Rectal smooth muscle tissue (tissue), 1 donor: ENCODE data around the gene DLG1.
"Not testable (repeated sequence)": the region's sequence is repeated elsewhere in the genome, so short reads cannot be mapped to it uniquely, and the experiment has no call there.

Experiments
- H3K27ac ChIP-seq: one replicate; pipeline ENCODE4 v1.7.0; 2013; ENCODE audit warnings: low read depth, low read length, inconsistent platforms
- H3K27me3 ChIP-seq: one replicate; pipeline ENCODE4 v1.7.0; 2013; ENCODE audit warnings: low read length; ENCODE audit not compliant: control insufficient read depth, insufficient read depth
- H3K36me3 ChIP-seq: one replicate; pipeline ENCODE4 v1.7.0; 2013; ENCODE audit warnings: low read length; ENCODE audit not compliant: control insufficient read depth, insufficient read depth
- H3K4me1 ChIP-seq: one replicate; pipeline ENCODE4 v1.7.0; 2013; ENCODE audit warnings: low read length; ENCODE audit not compliant: control insufficient read depth, insufficient read depth
- H3K4me3 ChIP-seq: one replicate; pipeline ENCODE4 v1.7.0; 2013; ENCODE audit warnings: low read length
- H3K9ac ChIP-seq: one replicate; pipeline ENCODE4 v1.7.0; 2013; ENCODE audit warnings: low read length

Gene DLG1

DNA sequence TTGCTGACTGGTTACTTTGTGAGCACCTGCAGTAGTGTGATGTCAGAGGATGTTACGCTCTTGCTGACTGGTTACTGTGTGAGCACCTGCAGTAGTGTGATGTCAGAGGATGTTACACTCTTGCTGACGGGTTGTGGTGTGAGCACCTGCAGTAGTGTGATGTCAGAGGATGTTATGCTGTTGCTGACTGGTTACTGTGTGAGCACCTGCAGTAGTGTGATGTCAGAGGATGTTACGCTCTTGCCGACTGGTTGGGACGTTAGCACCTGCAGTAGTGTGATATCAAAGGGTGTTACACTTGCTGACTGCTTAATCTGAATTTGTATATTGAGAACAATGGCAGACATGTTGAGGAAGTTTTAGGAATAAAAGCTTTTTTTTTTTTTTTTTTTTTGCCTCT lies 263.6 kb downstream of the DLG1 start:
- not testable (repeated sequence) for H3K4me1 ChIP-seq, H3K4me3 ChIP-seq, H3K27ac ChIP-seq, H3K27me3 ChIP-seq, H3K9ac ChIP-seq, H3K36me3 ChIP-seq

DNA sequence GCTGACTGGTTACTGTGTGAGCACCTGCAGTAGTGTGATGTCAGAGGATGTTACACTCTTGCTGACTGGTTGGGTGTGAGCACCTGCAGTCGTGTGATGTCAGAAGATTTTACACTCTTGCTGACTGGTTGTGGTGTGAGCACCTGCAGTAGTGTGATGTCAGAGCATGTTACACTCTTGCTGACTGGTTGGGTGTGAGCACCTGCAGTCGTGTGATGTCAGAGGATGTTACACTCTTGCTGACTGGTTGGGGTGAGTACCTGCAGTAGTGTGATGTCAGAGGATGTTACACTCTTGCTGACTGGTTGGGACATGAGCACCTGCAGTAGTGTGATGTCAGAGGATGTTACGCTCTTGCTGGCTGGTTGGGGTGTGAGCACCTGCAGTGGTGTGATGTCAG lies 264.6 kb downstream of the DLG1 start:
- H3K36me3 ChIP-seq, H3K9ac ChIP-seq, H3K27ac ChIP-seq, H3K4me3 ChIP-seq, H3K4me1 ChIP-seq, H3K27me3 ChIP-seq: not testable (repeated sequence)

DNA sequence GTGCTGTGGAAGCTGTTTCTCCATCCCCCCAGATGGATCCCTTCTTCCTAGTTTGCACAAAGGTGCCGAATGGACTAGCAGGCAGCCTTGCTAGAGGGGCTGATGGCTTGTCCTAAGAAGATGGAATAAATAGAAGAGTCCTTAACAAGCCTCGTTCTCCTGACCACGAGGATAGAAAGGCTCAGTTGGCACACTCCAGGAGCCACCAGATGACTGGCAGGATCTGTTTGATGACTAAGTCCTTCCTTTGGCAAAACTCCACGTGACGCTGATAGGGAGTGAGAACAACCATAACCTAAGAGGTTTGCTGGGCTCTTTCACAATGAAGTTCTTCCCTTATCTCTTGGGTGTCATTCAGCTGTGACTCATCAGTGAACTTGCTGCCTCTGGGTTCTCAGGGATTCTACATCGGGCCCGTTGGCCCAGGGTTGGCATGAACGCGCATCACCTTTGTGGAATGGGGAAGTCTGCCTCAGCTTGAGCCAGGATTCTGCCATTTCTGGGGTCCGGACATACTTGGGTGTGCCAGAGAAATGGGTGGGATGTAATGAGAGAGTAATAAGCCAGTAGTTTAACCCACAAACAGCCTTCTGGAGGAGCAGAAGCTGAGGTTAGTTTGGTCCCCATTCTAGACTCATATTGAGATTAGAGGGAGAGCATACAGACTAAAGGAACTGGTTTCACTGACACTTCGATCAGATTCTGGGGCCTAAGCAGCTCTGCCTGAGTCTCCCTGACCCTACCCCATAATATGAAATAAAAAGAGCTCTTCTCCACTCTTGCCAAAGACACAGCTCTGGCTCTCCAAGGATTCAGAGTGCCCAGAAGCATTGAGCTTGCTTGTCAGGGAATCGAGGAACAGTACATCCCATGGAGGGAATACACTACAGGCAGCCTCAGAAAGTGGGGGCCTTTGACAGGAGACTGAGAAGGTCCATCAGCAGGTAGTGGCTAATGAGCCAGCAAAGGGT lies 266.8 kb downstream of the DLG1 start:
- no peak overlapping the region for H3K4me3 ChIP-seq

DNA sequence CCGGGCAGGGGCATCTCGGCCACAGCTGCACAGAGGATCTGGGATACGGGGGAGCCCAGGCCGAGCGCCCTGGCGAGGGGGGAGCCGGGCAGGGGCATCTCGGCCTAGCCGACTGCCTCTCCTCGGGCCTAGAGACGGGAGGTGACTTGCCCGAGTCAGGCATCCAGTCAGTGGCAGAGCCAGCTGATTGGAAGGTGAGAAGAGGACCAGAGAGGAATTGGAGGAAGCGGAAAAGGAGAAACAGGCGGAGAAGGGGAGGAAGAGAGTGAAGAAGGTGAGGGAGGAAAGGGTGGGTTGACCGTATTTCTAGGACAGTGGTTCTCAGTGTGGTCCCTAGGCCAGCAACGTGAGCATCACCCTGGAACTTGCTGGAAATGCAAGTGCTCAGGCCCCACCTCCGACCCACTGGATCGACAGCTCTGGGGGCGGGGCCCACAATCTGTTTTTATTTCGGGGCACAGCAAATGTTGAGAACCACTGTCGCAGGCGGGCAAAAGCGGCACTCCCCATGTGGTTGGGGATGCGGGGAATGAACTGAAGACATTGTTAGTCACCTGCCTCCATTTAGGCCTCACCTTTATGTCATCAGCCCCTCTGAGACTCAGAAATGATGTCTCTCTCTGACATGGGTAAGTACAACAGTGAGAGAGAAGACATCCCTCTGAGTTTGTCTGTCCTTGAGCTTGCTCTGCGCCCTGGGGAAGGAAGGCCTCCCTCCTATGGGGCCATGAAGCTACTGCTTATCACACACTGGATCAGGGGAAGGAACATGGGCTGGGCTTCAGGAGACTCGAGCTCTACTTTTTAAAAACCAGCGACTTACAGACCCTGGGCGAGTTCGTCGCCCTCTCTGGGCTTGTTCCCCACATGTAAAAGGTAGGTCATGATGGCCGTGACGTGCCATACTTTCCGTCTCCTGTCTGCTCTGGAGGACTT lies 267.8 kb downstream of the DLG1 start:
- Histone ChIP-seq H3K4me3 (no peak overlapping the region), H3K27ac (no peak overlapping the region), H3K4me1 (no peaks in the 10 kb centered on the region), H3K36me3 (no peaks in the 10 kb centered on the region), H3K9ac (no peak overlapping the region), H3K27me3 (no peaks in the 10 kb centered on the region)

More for the DNA sequence above, 266.8 kb downstream of the DLG1 start:
- H3K4me1 ChIP-seq, result no peaks in the 10 kb centered on the region
- H3K27ac ChIP-seq, result no peak overlapping the region
- H3K36me3 ChIP-seq, result no peaks in the 10 kb centered on the region
- no peaks in the 10 kb centered on the region for H3K27me3 ChIP-seq
- H3K9ac ChIP-seq, result no peak overlapping the region

DNA sequence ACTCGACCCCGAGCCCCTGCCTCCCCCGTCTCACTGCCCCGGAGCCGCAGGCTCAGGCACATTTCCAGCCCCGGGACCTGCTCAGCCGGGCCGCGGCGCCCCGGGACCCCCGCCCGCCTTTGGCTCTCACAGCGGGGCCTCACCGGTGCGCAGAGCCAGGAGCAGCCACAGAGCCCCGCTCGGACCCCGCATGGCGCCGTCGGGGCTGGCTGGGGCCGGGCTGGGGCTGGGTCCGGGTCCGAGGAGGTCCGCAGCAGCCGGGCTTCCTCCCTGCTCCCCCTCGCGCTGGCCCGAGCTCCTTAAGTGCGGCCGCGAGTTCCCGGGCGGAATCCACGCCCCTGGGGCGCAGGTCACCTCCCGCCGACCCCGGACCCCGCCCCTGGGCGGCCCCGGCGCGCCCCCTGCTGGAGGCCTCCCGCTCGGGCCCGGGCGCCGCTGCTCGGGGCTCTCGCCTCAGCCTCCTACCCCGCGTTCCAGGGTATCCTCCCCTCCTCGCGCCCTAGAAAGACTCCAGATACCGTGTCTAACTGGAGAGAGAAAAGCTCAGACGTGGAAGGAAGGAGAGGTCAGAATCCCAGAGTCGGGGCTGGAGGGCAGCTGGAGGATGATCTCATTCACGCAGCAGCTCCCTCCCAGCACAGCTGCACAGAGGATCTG lies 268.8 kb downstream of the DLG1 start, which contains the start of gene MELTF:
Gene MELTF, minus strand, starts transcription at position 307 of the 657 bp plus-strand sequence. Its CDS starts 115 bp downstream, at position 192.
- Histone ChIP-seq H3K27me3 (no peaks in the 10 kb centered on the region), H3K4me3 (peak within 1 kb of the TSS; percentile 57), H3K27ac (no peak within 1 kb of the TSS), H3K9ac (no peak within 1 kb of the TSS), H3K36me3 (no peaks in the 10 kb centered on the region), H3K4me1 (no peaks in the 10 kb centered on the region)

DNA sequence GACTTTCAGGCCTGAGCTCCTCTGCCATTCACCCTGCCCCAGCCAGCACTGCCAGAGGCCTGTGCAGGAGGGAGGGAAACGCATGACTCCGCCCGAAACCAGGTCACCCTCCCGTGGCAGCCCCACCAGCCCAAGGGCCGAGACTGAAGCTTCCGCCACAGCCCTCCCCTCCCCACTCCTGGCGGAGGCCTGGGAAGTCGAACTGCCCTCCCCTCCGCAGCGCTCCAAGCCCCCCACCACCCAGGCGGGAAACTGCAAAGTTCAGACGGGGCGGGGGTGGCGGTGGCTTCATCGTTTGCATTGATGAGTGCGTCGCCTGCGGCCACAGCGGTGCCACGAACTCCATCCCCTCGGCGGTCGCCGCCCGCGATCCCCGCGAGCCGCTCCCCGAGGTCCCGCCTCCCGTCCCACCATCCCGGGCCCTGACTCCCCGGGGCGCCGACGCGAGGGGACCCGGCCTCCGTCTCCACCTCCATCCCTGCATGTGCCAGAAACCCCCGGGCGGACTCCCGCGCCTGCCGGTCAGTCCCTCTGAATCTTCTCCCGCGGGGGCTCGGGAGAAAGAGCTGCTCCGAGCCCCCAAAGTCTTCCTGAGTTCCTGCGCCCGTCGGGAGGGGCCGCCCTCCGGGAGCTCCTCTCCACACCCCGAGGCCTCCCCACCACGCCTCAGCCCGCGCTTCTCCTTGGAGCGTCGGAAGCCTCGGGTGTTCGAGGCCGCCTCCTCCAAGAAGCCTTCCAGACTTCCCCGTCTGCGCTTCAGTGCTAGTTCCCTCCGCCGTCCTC lies 269.5 kb downstream of the DLG1 start:
- no peaks in the 10 kb centered on the region for H3K36me3 ChIP-seq
- peak overlapping the region; percentile 57 for H3K4me3 ChIP-seq
- H3K27me3 ChIP-seq, result no peaks in the 10 kb centered on the region
- no peak overlapping the region for H3K27ac ChIP-seq
- H3K9ac ChIP-seq, result no peak overlapping the region
- H3K4me1 ChIP-seq, result no peaks in the 10 kb centered on the region

DNA sequence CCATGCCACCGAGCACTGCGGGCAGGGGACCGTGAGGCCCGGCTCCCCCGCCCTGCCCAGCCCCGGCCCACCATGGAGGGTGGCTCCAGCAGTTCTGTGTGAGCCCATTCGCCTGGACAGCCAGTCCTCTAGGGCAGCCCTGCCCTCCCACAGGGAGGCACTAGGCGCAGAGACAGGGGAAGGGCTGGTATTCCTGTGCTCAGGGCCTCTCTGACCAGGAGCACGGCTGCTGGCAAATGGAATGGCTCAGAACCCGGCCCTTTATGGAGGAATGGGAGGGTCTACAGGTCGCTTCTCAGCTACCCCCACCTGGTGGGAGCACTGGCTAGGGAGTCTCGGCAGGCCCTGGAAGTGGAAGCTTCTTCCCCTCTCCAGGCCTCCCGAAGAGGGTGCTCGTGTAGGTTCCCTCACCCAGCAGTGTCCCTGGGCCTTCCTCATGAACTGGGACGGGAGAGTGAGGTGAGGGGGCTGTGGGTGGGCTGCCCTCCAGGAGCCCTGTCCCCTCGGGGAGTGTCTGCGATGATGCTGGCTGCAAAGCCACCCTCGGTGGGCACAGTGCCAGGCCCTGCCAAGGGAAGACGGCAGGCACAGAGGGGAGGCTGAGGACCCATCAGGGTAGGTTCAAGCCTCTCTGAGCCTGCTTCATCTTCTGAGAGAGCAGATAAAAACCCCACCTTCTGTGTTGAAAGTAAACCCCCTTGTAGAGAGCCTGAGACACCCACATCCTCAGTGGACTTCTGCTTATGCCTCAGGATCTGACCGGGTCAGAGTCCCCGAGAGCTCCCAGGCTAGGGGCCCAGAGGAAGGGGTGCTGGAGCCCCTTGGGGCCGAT lies 270.3 kb downstream of the DLG1 start:
- no peak overlapping the region for H3K4me3 ChIP-seq

DNA sequence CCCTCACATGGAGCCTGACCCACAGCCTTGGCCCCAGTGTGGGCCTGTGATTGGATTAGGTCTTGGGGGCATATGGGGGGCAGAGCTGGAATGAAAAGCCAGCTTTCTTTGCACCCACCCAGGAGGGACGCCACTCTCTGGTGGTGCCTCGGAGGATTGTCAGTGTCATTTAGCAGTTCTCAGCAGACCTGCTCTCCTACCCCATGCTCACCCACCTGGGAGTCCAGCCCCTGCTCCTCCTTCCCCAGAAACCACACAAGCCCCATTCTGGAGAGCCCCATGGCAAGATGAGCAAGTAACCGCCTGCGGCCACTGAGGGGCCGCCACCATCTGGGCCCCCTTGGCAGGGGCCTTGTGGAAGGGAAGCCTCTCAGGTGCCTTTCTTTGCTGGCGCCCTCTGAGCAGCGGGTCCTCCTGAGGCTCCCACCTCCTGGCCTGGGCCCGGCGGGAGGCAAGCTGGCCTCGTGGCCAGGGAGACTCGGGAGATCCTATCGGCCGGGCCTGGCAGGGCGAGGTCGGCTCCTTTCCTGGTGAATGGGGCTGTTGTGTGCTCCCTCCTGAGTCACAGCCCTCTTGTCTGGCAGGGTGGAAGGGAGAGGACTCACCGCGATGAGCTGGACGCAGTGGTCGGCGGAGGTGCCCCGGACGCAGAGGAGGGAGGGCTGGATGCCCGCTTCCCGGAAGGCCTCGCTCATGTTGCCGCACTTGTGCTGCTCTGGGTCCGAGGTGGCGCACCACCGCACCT lies 271.1 kb downstream of the DLG1 start:
- no peak overlapping the region for H3K4me3 ChIP-seq
- H3K9ac ChIP-seq, result no peak overlapping the region
- H3K27me3 ChIP-seq, result no peaks in the 10 kb centered on the region
- H3K27ac ChIP-seq, result no peak overlapping the region
- H3K4me1 ChIP-seq, result no peaks in the 10 kb centered on the region
- no peaks in the 10 kb centered on the region for H3K36me3 ChIP-seq

More for the DNA sequence above, 270.3 kb downstream of the DLG1 start:
- Histone ChIP-seq H3K36me3 (no peaks in the 10 kb centered on the region), H3K4me1 (no peaks in the 10 kb centered on the region), H3K27ac (no peak overlapping the region), H3K27me3 (no peaks in the 10 kb centered on the region), H3K9ac (no peak overlapping the region)

DNA sequence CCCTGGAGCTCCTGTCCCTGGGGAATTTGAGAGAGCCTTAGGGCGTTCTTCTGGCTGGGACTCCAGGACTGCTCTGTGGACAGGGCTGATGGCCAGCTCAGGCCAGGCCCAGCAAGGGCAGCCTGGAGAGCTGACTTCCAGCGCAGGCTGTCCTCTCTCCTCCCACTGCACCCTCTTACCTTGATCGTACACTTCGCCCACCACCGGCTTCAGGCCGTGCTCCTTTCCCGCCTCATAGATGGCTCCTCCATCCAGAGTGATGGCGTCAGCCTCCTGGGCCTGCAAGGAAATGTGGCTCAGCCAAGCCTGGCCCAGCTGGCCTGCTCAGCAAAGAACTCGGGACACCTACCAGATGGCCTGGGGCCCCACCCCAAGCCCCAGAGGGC lies 271.9 kb downstream of the DLG1 start:
- no peak overlapping the region for H3K4me3 ChIP-seq
- H3K36me3 ChIP-seq, result no peaks in the 10 kb centered on the region
- no peak overlapping the region for H3K27ac ChIP-seq
- H3K27me3 ChIP-seq, result no peaks in the 10 kb centered on the region
- no peaks in the 10 kb centered on the region for H3K4me1 ChIP-seq
- no peak overlapping the region for H3K9ac ChIP-seq

DNA sequence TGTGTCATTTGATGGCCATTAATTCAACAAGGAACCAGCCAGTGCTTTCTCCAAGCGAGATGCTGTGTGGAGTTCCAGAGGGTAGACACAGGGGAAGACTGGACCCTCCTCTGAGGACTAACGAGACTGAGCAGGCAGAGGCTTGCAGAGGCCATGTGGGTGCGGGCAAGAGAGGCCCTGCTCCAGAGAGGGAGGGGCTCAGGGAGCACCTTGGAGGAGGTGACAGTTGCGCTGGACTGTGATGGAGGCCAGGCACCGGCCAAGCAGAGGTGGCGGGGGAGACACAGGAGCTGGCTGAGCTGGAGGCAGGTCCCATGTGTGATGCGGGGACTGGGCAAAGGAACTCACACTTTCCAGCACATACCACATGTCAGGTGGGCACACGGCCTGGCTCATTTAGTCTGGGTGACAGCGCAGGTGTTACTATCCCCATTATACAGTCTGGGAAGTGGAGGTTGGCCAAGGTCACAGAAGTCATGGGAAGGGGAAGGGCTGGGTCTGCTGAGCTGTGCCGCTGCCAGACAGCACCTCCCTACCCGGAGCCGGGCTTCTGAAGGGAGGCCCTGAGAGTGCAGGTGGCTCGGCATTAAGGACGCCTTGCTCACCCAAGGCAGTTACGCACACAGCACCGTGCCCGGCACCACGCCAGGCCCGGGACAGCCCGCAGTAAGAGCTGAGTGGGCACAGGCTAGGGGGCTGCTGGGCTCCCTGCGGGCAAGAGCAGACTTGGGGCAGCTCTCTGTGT lies 272.5 kb downstream of the DLG1 start:
- H3K36me3 ChIP-seq, result no peaks in the 10 kb centered on the region
- H3K27me3 ChIP-seq, result no peaks in the 10 kb centered on the region
- no peak overlapping the region for H3K9ac ChIP-seq
- no peak overlapping the region for H3K27ac ChIP-seq
- H3K4me3 ChIP-seq, result no peak overlapping the region
- no peaks in the 10 kb centered on the region for H3K4me1 ChIP-seq
